IPS-18c (cell line): ENCODE results near the gene SDHAF1.
"Not testable (repeated sequence)": the region's sequence is repeated elsewhere in the genome, so short reads cannot be mapped to it uniquely, and the experiment has no call there.

Source experiments
- H3K4me3 ChIP-seq: 2 replicates; pipeline ENCODE4 v1.7.0; 2013; ENCODE audit warnings: low read depth, mild to moderate bottlenecking, low read length, moderate library complexity; ENCODE audit not compliant: insufficient read depth
- H3K9me3 ChIP-seq: one replicate; pipeline ENCODE4 v1.6.1; 2013; ENCODE audit warnings: mild to moderate bottlenecking, low read length, moderate library complexity; ENCODE audit not compliant: control insufficient read depth, insufficient read depth

SDHAF1 gene

GRCh38 chr19:35995048-35995993 lies at the start of gene SDHAF1:
SDHAF1 (plus strand) TSS chr19:35995188; CDS start chr19:35995275, 87 bp downstream.
- Histone ChIP-seq H3K4me3 (peak within 1 kb of the TSS; percentile 98), H3K9me3 (no peaks in the 10 kb centered on the region)

- Histone ChIP-seq H3K4me3 (no peak overlapping the region), H3K9me3 (no peaks in the 10 kb centered on the region)
Measured at GRCh38 chr19:35946203-35946602, 48.8 kb upstream of the SDHAF1 start.

GRCh38 chr19:35949131-35949530 lies 45.9 kb upstream of the SDHAF1 start:
- no peak overlapping the region for H3K4me3 ChIP-seq
- no peaks in the 10 kb centered on the region for H3K9me3 ChIP-seq

- Histone ChIP-seq H3K4me3 (no peak overlapping the region), H3K9me3 (no peaks in the 10 kb centered on the region)
Measured at GRCh38 chr19:35955881-35956634, 38.9 kb upstream of the SDHAF1 start.

- H3K4me3 ChIP-seq, H3K9me3 ChIP-seq: not testable (repeated sequence)
Measured at GRCh38 chr19:35957411-35957810, 37.6 kb upstream of the SDHAF1 start.

GRCh38 chr19:35958660-35959039 lies 36.3 kb upstream of the SDHAF1 start:
- Histone ChIP-seq H3K4me3 (peak overlapping the region; percentile 40; the same call in 1 of the 2 replicates), H3K9me3 (no peaks in the 10 kb centered on the region)

- H3K9me3 ChIP-seq: no peaks in the 10 kb centered on the region
- peak overlapping the region; percentile 40 for H3K4me3 ChIP-seq
Measured at GRCh38 chr19:35959040-35959967, 35.7 kb upstream of the SDHAF1 start.

- no peak overlapping the region for H3K4me3 ChIP-seq
- no peaks in the 10 kb centered on the region for H3K9me3 ChIP-seq
Measured at GRCh38 chr19:35959968-35960320, 35.0 kb upstream of the SDHAF1 start.

GRCh38 chr19:35960432-35960972 lies 34.5 kb upstream of the SDHAF1 start:
- no peak overlapping the region for H3K4me3 ChIP-seq

GRCh38 chr19:35963514-35963913 lies 31.5 kb upstream of the SDHAF1 start:
- Histone ChIP-seq H3K9me3 (no peaks in the 10 kb centered on the region), H3K4me3 (no peak overlapping the region)

More at GRCh38 chr19:35960432-35960972, 34.5 kb upstream of the SDHAF1 start:
- H3K9me3 ChIP-seq: no peaks in the 10 kb centered on the region

- H3K4me3 ChIP-seq: no peak overlapping the region
- no peaks in the 10 kb centered on the region for H3K9me3 ChIP-seq
Measured at GRCh38 chr19:35966771-35967170, 28.2 kb upstream of the SDHAF1 start.

GRCh38 chr19:35973487-35973886 lies 21.5 kb upstream of the SDHAF1 start:
- no peak overlapping the region for H3K4me3 ChIP-seq
- no peaks in the 10 kb centered on the region for H3K9me3 ChIP-seq

- H3K4me3 ChIP-seq: no peak overlapping the region
- H3K9me3 ChIP-seq: no peaks in the 10 kb centered on the region
Measured at GRCh38 chr19:35975608-35976214, 19.3 kb upstream of the SDHAF1 start.

GRCh38 chr19:35977446-35978222 lies 17.4 kb upstream of the SDHAF1 start:
- no peaks in the 10 kb centered on the region for H3K9me3 ChIP-seq
- no peak overlapping the region for H3K4me3 ChIP-seq

- H3K4me3 ChIP-seq: no peak overlapping the region
- no peaks in the 10 kb centered on the region for H3K9me3 ChIP-seq
Measured at GRCh38 chr19:35978271-35978670, 16.7 kb upstream of the SDHAF1 start.

GRCh38 chr19:35978832-35979365 lies 16.1 kb upstream of the SDHAF1 start:
- no peak overlapping the region for H3K4me3 ChIP-seq
- no peaks in the 10 kb centered on the region for H3K9me3 ChIP-seq
